NCI-H1417 treated with DMSO at 0.1 percent for 48 hours (cell line): ENCODE results near the gene OXNAD1.
"Not testable (repeated sequence)": the region's sequence is repeated elsewhere in the genome, so short reads cannot be mapped to it uniquely, and the experiment has no call there.

ENCODE experiments used
- DNase-seq: peaks from one replicate; lab custom pipeline; 2025; lab: John Stamatoyannopoulos, UW

Gene OXNAD1

DNA sequence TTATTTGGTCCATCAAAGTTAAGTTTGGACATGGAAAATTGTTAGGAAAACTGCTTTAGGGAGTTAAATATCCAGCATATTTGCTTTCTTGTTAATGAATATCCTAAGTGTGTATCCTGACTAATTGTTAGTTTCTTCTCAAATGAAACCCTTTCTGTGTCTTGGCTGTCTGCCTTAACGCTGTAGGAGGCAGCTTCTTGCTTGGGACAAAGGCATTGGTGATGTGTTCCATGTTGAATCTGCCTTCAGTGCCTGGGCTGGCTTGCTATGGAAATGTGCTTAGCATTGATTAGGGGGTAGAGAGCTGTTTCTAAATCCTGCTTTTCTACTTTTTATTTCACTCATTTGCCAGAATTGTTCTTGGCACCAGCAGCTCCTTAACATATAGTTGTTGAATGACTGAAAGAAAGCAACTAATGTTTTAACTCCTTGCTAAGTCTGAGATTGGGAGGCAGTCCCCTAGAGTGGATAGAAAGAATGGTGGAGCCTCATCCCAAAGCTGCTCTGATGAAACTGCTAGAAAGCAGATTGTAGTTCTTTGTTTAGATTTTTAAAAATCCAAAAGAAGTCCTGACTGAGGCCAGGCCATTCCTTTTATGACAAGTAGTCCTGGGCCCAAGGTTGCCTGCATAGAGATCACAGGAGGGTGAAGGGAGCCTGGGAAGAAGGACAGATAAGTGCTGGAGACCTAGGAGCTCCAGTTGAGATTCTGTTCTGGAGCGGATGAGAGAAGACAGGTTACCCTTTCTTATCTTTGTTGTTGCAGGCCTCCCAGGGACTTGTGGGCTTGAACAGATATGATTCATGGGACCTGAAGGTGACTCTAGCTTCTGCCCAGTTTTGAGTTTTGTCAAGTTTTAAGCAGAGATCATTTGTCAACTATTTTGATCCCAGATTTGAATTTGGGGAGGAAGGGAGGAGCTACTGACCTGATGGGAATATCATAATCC lies 39.3 kb downstream of the OXNAD1 start:
- DNase-seq, result no peak

DNA sequence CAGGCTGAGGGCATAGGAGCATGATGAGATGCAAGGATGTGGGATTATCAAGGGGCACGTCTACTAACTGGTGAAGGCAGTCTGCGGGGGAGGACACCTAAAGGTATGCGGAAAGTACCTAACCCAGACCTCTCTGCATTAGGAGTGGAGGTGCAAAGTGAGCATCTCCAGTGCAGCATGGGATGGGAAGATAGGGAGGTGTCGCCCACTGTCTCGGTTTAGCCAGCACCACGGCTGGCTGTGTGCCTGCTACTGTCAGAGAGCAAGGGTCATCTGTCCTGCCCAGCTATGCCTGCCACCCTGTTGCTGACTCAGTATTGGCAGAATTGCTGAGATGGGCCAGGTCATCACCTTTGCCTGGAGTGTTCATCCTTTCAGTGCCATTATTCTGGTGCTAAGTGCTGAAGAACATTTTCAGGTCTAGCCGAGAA lies 40.1 kb downstream of the OXNAD1 start:
- no peak for DNase-seq

DNA sequence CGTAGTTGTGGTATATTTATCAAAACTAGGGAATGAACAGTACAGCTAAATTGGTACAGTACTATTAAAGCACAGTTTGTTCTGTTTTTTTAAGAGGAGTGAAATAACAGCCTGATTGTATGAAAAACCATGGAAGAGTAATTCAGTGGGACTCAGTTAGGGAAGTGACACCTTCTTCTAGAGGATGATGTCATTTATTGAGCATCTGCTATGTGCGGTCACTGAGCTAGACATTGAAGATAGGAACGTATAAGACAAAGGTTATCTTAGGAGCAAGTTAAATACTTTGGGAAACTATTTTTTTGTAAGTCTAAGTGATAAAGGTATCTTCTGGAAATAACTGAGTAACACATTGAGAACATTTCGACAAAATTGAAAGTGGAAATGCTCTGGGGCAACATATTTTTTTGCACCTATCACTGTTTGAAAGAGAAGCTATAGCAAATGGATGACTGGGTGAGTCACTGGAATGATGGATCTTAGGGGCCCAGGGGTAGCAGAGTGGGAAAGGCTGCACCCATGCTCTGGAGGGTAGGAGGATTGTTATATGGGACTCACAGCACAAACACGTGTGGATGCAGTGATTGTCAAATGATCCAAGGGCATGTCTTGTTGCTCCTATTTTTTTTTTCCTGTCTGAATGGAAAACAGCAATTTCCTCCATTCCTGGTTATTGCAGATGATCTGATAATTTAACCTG lies 43.0 kb downstream of the OXNAD1 start:
- no peak for DNase-seq

DNA sequence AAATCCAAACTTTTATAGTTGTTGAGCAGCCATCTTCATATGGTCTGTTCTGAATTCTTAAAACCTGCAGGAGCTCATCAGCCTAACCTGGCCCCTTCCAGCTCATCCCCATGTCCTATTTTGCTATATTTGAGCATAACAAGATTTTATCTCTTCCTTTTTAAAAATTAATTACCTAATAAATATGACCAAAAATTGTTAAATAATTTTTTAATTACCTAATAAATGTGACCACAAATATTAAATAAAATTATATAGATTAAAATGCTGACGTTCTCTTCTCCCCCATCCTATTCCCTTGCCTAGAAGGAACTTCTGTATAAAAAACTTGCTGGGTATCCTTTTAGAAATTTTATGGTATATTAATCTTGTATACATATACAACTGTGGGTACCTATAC lies 43.7 kb downstream of the OXNAD1 start:
- no peak for DNase-seq

DNA sequence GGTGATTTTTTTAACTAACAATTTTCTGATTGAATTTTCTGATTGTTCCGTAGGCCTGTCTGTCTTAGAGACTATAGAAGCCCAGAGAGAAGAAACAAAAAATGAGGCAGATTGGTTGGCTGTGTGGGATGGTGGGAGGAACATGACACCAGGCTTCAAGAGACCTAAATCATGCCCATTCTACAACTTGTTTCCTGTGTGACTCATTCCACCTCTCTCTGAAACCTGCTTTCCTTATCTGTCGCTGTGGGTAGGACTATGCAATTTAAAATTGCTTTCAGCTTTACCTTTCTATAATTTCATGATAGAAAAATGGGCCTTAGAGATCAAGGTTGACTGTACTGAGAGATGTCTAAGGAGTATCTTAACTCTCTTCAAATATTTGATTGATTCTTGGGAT lies 44.5 kb downstream of the OXNAD1 start:
- DNase-seq, result no peak

DNA sequence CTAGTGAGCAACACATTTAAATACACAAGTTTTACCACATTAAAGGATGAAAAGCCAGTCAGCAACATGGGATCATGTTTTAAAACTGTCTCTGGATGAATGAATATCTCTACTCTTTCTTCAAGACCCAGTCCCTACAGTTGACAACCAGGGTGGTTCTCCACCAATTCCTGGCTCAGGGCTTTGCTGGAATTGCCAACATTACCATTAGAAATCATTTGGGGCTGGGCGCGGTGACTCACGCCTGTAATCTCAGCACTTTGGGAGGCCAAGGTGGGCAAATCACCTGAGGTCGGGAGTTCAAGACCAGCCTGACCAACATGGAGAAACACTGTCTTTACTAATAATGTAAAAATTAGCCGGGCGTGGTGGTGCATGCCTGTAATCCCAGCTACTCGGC lies 45.5 kb downstream of the OXNAD1 start:
- DNase-seq, result not testable (repeated sequence)

DNA sequence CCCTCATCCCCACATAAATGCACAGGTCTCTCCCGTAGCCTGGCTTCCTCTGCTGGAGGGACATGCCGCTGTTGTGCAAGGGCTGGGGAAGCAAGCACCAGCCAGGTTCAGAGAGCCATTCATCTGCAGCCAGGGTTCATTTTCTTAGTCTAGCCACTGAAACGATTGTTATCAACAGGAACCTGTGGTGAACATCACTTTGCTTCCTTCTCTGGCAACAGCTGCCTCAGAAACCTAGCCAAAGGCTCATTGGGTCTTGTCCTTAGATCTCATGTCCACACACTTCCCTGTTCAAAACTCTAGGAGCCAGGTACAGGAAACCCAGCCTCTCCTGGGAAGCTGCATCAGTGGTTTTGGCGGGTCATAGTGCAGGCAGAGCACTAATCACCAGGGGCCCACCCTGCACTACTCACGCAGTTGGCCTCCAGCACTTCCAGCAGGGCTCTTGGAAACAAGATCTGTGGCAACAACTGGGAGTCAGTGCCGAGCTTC lies 47.0 kb downstream of the OXNAD1 start:
- DNase-seq, result no peak

DNA sequence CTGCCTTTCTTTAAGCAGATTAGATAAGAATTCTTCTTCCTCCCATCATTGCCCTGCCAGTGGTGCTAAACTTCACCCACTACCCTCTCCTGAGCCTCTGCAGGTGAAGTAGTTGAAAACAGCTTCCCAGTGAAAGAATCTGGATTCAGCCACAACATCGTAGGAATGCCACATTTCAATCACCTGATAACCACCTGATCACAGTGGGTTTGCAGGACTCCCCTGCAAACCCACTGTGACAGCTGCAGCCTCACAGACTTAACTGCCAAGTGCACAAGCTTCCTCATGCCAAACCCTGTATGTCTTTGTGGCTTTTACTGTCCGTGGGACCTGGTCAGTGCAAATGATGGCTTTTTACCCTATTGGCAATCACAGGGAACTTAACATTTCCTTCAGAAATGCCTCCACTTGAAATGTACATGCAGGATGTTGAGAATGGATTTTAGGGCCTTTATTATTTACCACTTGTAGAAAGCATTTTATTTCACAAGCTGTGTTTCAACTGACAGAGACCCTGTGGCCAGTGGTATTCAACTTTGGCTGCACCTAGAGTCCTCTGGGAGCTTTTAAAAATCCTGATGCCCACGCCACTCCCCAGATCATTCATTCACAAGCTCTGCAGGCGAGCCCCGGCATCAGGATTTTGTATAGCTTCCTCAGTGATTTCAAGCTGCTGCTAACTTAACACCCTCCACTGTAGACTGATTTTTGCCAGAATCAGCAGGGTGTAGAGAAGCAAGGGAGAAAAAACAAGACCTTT lies 49.1 kb downstream of the OXNAD1 start:
- no peak for DNase-seq

DNA sequence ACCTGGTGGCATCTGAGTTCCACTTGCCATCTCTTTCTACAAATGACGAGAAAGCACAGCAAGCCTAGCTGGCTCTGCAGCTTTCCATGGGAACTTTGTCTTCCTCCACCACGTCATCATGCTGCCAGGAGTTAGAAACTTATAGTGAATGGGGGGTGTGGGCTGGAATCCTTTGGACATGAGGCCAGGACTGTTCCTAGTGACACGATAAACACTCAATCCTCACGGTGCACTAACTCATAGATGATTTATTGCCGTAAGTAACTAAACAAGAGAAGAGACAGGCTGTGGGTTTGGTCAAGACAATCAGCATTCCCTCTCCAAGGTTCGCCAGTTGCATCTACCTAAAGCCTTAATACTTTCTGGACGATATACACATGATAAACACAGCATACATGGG lies 50.6 kb downstream of the OXNAD1 start:
- no peak for DNase-seq

DNA sequence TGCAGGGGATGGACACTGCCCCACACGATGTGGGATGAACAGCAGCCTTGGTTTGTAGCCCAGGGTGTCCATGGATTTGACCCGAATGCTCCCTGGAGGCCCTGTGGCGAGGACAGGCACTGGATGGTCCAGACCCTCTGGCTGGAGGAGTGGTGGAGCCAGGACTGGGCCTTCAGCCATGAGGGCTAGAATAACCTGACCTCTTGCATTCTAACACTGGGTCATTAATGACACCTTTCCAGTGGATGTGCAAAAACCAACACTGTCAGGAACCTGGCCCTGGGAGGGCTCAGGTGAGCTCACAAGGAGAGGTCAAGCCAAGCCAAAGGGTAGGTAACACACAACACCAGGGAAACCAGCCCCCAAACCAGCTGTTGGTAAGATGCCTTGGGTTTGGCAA lies 51.4 kb downstream of the OXNAD1 start:
- no peak for DNase-seq

DNA sequence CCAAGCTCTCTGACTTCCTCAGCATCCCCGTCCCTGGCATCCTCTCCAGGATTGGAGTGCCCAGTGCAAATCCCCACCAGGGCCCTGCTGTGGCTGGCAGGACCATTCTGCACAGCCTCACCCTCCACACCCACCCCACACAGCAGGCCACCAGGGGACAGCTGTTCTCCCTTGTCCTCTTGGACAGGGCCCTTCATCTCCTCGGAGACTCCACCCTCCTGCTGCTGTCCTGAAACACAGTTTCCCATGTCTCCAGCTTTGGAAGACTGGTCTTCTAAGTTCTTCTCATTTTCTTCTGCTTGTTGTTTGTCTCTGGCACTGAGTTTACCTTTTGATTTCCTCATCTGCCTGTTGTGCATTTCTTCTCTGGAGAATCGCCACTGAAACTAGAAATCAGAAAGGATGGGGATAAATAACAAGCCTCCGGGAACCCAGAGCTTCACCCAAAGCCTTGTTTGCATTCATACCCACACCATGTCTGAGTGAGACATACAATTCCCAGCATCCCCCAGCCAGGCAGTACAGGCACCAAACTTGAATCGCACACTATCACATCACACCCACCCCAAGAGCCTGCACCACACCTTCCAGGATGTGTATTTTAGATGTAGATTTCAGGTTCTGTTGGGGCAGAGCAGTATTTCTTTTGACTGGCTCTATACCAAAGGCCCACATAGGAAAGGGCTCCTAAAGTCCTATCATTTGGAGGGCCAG lies 52.0 kb downstream of the OXNAD1 start:
- DNase-seq, result no peak

DNA sequence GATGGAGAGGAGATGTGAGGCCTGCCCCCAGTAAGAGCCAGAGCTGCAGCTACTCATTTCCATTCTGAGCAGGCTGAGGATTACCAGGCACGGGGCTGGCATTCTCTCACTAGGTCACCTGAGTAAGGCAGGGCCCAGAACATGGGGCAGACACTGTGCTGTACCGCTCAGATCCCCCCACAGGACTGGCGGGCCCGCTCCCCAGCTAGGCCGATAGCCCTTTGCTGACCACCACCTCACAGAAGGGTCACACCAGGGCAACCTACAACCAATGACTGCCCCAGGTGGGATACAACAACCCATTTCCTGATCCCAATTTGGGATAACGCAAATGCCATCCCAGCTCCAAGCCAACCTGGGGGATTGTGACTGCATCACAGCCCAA lies 52.5 kb downstream of the OXNAD1 start:
- no peak for DNase-seq

DNA sequence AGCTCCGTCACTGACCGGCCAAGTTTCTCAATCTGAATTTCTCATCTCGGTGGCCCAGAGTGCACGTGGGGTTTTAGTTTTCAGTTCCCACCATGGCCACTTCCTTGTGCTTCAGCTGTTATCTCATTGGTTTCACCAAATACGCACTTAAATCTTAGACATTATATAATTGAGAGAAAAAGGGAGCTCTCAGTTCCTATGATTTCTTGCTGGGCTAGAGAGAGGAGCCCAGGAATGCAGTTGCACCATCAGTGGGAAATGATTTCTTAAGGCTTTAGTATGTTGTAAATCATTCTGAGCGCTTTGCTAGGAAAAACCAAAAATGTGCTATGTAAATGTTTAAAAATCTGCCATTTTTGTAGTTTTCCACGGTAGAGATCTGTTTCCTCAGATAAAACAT lies 53.2 kb downstream of the OXNAD1 start:
- no peak for DNase-seq

DNA sequence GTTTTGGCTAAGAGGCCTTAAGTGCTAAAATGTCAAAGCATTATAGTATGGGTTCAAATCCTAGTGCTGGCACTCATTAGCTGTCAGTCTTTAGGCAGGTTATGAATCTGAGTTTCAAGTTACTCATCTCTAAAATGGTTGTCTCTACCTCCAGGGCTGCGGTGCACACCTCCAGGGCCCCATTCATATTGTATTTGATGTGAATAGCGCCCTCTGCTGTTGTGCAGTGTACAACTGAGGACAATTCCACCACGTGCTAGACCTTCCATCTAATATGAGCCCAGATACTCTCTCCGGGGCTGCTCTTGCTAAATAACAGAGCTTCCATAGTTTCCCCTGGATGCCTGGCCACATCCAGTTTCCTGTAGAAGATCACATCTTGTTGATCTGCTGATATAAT lies 54.3 kb downstream of the OXNAD1 start:
- no peak for DNase-seq

DNA sequence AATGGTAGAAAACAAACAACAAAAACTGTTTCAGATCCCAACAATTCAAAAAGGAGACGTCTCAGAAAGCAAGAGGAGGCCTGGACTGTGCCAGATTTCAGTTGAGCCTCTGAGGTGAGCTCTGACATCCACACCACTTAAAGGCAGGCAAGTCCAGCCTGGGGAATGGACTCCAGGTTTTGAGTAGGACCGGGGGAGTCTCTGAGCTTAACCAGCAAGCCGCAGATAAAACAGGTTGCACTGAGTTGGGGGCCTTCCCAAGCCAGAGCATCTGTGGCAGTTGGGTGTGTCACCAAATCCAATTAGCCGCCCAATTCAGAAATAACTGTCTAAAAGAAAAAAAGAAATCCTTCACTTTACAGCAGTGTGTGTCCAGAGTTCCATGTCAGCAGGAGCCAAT lies 54.7 kb downstream of the OXNAD1 start:
- DNase-seq, result no peak

DNA sequence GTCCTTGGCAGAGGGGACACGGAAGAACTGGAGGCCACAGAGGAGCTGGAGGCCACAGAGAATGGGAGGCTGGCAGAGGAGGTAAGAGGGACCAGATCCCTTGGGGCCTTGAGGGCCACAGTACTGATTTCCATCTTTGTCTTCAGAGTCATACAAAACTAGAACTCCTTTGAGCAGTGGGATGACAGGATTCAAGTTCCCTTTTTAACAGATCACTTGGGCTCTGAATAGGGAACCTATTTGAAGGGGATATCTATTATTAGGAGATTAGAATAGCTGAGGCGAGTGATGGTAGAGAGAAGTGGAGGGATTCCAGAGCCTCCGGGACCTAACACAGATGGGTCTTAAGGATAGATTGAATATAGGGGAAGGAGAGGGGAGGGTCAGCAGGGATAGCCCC lies 55.7 kb downstream of the OXNAD1 start:
- no peak for DNase-seq

DNA sequence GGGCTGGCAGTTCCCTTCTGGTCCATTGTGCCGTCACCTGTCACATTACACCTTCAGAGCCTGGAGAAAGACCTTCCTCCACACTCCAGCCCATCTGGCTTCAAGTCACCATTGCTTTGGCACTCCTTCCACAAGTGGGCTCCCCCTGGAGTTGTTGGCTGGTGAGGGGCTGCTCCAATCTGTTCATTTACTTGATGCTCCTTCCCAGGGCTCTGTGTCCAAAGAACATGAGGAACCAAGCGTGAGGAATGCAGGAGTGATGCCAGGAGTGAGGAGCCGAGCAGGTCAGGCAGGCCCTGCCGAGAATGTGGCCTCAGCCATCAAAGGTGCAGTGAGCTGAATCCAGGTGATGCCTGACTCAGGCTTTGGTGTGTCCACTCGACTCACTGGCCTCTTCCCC lies 57.2 kb downstream of the OXNAD1 start:
- DNase-seq, result no peak

DNA sequence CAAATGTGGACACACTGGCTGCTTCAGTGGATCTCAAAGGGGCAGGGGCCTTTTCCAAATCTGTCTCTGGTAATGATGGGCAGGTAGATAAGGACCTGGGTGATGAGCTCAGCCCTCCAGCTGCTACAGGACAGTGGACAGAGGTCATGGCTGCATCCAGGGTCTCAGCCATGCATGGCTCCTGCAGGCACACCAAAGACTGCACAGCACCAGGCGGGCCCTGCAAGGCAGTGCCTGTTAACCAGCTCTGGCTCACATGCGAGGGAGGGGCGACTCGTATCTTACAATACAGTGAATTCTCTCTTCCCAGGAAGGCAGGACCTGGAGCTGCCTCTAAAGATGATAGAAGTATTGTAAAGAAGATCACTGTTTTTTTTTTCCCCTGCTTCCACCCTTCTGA lies 58.7 kb downstream of the OXNAD1 start:
- no peak for DNase-seq

DNA sequence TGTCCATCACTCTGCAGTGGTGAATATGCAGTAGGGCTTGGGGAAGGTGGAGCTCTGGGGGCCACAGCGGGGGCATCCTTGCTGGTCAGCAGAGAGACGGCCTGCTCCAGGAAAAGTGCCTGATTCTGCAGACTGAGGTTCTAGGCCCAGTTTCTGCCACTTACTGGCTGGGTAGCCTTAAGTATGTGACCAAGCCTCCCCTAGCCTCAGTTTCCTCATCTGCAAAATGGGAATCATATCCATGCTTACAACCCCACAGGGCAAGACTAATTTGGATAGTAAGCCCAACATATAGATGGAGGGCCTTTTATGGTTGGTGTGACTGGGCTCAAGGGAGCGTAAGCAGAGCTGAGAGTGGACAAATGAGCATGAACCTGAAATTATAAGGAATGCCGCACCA lies 60.8 kb downstream of the OXNAD1 start:
- no peak for DNase-seq

DNA sequence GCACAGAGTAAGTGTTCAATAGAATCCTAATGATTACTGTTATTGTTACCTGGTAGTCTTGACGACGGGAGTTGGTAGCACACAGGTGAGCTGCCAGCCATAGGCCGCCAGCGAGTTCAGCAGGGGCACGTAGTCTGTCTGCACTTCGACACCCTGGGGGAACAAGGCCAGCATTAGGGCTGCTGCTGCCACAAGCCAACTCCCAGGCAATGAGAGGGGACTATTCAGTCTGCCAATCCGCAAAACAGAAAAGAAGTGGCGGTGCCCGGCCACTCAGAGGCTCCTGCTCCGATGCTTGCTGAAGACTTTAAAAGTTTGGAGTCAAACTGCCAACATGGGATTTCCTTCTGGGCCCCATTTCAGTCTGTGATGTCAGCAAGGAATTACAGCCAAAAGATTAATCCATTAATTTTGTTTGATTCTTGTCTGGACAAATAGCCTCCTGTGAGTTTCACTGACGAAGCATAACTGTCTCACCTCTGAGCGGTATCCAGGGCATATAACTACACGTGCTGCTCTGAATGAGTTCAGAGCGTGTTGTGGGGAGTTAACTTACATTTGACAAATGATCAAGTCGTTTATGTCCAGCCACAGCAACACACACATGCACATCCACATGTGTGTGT lies 61.8 kb downstream of the OXNAD1 start:
- no peak for DNase-seq

DNA sequence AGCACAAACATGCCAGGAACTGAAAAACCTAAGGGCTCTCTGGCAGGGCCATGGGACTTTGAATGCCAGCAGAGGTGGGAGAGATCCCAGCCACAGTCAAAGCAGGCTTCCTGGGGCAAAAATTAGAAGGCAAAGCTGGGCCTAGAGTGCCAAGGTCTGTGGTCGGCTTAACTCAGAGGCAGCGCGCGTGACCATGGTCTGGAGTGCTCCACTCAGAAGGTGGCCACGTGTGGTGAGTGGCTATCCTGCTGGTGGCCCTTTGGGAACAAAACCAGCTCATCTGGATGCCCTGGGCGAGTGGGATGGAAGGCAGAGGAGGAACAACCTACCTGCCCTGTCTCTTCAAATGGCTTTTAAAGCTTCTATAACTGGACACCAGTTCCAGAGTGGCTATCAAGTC lies 63.1 kb downstream of the OXNAD1 start:
- no peak for DNase-seq
